Common myeloid progenitor, CD34-positive (primary cell): ENCODE data around the gene SFRP5.
A peak's percentile ranks its signal among the peaks of the same experiment; 100 is the strongest.

Experiments used
- CTCF ChIA-PET: fragments of 350-600 bp; sonication (Branson Sonifier 250); formaldehyde crosslinking; loops from one replicate; lab custom pipeline; 2021; ENCODE audit warnings: antibody characterized with exemption; lab: Charles Lee
- POLR2A ChIA-PET: fragments of 350-600 bp; sonication (Branson Sonifier 250); formaldehyde crosslinking; loops from one replicate; lab custom pipeline; 2021; ENCODE audit warnings: antibody characterized with exemption; lab: Charles Lee
- DNase-seq, 3 donors: peaks; one replicate each; pipeline versions ENCODE4 v3.0.0 to v3.0.0-alpha.2; 2013
- H3K27ac ChIP-seq, 2 experiments: 1 replicate in 1 of 2; 2 replicates in 1 of 2; pipeline ENCODE4 v1.7.0; 2013; ENCODE audit warnings: inconsistent platforms in 2 of 2, low read length in 2 of 2, mild to moderate bottlenecking in 2 of 2, low read depth in 1 of 2, moderate library complexity in 1 of 2; ENCODE audit not compliant: severe bottlenecking in 2 of 2, insufficient read depth in 1 of 2, poor library complexity in 1 of 2
- H3K27me3 ChIP-seq, 5 experiments: replicated peaks in 2 of 5; 1 replicate in 3 of 5; 2 replicates in 2 of 5; pipeline versions ENCODE4 v1.6.1 to v1.7.0; 2013; ENCODE audit warnings: low read length in 4 of 5, mild to moderate bottlenecking in 2 of 5, moderate library complexity in 2 of 5, inconsistent platforms in 1 of 5; ENCODE audit not compliant: insufficient read depth in 5 of 5, control insufficient read depth in 4 of 5
- H3K36me3 ChIP-seq, 4 experiments: 1 replicate in 2 of 4; 2 replicates in 2 of 4; pipeline versions ENCODE4 v1.6.1 to v1.7.0; 2013; ENCODE audit warnings: low read length in 3 of 4, control low read depth in 1 of 4, mild to moderate bottlenecking in 1 of 4; ENCODE audit not compliant: control insufficient read depth in 4 of 4, insufficient read depth in 4 of 4
- H3K4me1 ChIP-seq, 4 experiments: 1 replicate in 3 of 4; 2 replicates in 1 of 4; pipeline versions ENCODE4 v1.6.1 to v1.7.1; 2013; ENCODE audit warnings: low read length in 3 of 4, mild to moderate bottlenecking in 3 of 4, control low read depth in 1 of 4, inconsistent platforms in 1 of 4, moderate library complexity in 1 of 4; ENCODE audit not compliant: control insufficient read depth in 4 of 4, insufficient read depth in 4 of 4; ENCODE audit errors: control extremely low read depth in 1 of 4
- H3K4me3 ChIP-seq, 7 experiments: 1 replicate in 4 of 7; 2 replicates in 3 of 7; pipeline versions ENCODE4 v1.5.1 to v1.7.0; 2013; ENCODE audit warnings: mild to moderate bottlenecking in 7 of 7, low read length in 6 of 7, moderate library complexity in 6 of 7, inconsistent platforms in 2 of 7, low read depth in 2 of 7, control low read depth in 1 of 7; ENCODE audit not compliant: insufficient read depth in 4 of 7, control insufficient read depth in 1 of 7; ENCODE audit errors: extremely low read depth in 1 of 7
- H3K9me3 ChIP-seq, 5 experiments: 1 replicate in 4 of 5; 2 replicates in 1 of 5; pipeline versions ENCODE4 v1.6.1 to v1.7.1; 2013; ENCODE audit warnings: low read length in 4 of 5, mild to moderate bottlenecking in 2 of 5, inconsistent platforms in 1 of 5, low read depth in 1 of 5, moderate library complexity in 1 of 5; ENCODE audit not compliant: control insufficient read depth in 4 of 5, insufficient read depth in 2 of 5; ENCODE audit errors: control extremely low read depth in 1 of 5
- WGBS: methylation state at CpG from one replicate; pipeline ENCODE4 v1.1.5; 2013; ENCODE audit not compliant: insufficient coverage; 5-methylcytosine and 5-hydroxymethylcytosine counted together

SFRP5 gene

GRCh38 chr10:97798958-97799610 lies 27.3 kb upstream of the SFRP5 start:
- Histone ChIP-seq H3K4me1 (peaks cover 0 to 5% (median 2%) of the 10 kb centered on the region in 4 experiments), H3K9me3 (peaks cover 0 to 12% (median 3%) of the 10 kb centered on the region in 5 experiments), H3K27me3 (peaks cover 0 to 30% (median 7%) of the 10 kb centered on the region in 5 experiments), H3K27ac (no peak overlapping the region), H3K36me3 (no peaks in the 10 kb centered on the region), H3K4me3 (no peak overlapping the region)
- POLR2A ChIA-PET: no interaction called here
- CTCF ChIA-PET: interaction anchor here (1.0 to 1.3 kb wide), 2 partner anchors 33 to 248 kb away, joined by 3 read pairs; no protein-coding TSS in a partner anchor
- no CpG with 5 or more reads among the region's 1 CpG for WGBS
- no peak for DNase-seq

- H3K36me3 ChIP-seq: no peaks in the 10 kb centered on the region
- CTCF ChIA-PET: interaction anchor here (0.9 to 9.9 kb wide), 2 partner anchors 25 to 75 kb away, joined by 3 to 114 read pairs; partner anchors contain the start of gene SFRP5
- peaks cover 0 to 12% (median 3%) of the 10 kb centered on the region in 5 experiments for H3K9me3 ChIP-seq
- 31% methylated on average over 3 of the region's 3 CpGs for WGBS
- H3K27me3 ChIP-seq: peaks cover 0 to 30% (median 7%) of the 10 kb centered on the region in 5 experiments
- no peak for DNase-seq
- H3K4me3 ChIP-seq: no peak overlapping the region
- POLR2A ChIA-PET: no interaction called here
- H3K27ac ChIP-seq: no peak overlapping the region
- H3K4me1 ChIP-seq: peaks cover 0 to 5% (median 2%) of the 10 kb centered on the region in 4 experiments
Measured at GRCh38 chr10:97796651-97797050, 24.9 kb upstream of the SFRP5 start.

- CTCF ChIA-PET: interaction anchor here (1.6 to 9.9 kb wide), 2 partner anchors 22 to 75 kb away, joined by 4 to 114 read pairs; no protein-coding TSS in a partner anchor
- no peak overlapping the region for H3K27ac ChIP-seq
- peaks cover 0 to 24% (median 5%) of the 10 kb centered on the region in 5 experiments for H3K27me3 ChIP-seq
- no peak overlapping the region for H3K4me3 ChIP-seq
- WGBS: 100% methylated on average over 2 of the region's 4 CpGs
- DNase-seq: no peak
- H3K36me3 ChIP-seq: no peaks in the 10 kb centered on the region
- peaks cover 0 to 12% (median 3%) of the 10 kb centered on the region in 5 experiments for H3K9me3 ChIP-seq
- H3K4me1 ChIP-seq: peaks cover 0 to 5% (median 2%) of the 10 kb centered on the region in 4 experiments
- POLR2A ChIA-PET: no interaction called here
Measured at GRCh38 chr10:97795886-97796285, 24.1 kb upstream of the SFRP5 start.

- 24% methylated on average over 12 of the region's 13 CpGs for WGBS
- CTCF ChIA-PET: interaction anchor here (0.6 to 9.9 kb wide), 21 partner anchors 9 to 123 kb away, joined by 3 to 114 read pairs (median 5); partner anchors contain the start of genes GOLGA7B and SFRP5
- POLR2A ChIA-PET: no interaction called here
Measured at GRCh38 chr10:97791824-97792721, 20.3 kb upstream of the SFRP5 start.

GRCh38 chr10:97789770-97790397 lies 18.1 kb upstream of the SFRP5 start:
- POLR2A ChIA-PET: no interaction called here
- CTCF ChIA-PET: interaction anchor here (0.8 to 9.9 kb wide), 6 partner anchors 11 to 118 kb away, joined by 3 to 114 read pairs (median 4); no protein-coding TSS in a partner anchor
- Histone ChIP-seq H3K9me3 (no peaks in the 10 kb centered on the region), H3K27me3 (peaks cover 0 to 3% (median 0%) of the 10 kb centered on the region in 5 experiments), H3K4me1 (peaks cover 0 to 11% (median 8%) of the 10 kb centered on the region in 4 experiments), H3K4me3 (no peak overlapping the region), H3K27ac (no peak overlapping the region), H3K36me3 (no peaks in the 10 kb centered on the region)
- WGBS: 93% methylated on average over 6 of the region's 6 CpGs
- no peak for DNase-seq

More at GRCh38 chr10:97791824-97792721, 20.3 kb upstream of the SFRP5 start:
- peak; percentile 33 to 67 (median 53) for DNase-seq
- Histone ChIP-seq H3K4me3 (no peak overlapping the region), H3K4me1 (peaks cover 0 to 14% (median 10%) of the 10 kb centered on the region in 4 experiments), H3K36me3 (no peaks in the 10 kb centered on the region), H3K27me3 (peaks cover 0 to 10% (median 2%) of the 10 kb centered on the region in 5 experiments), H3K27ac (no peak overlapping the region), H3K9me3 (no peaks in the 10 kb centered on the region)

- Histone ChIP-seq H3K27ac (no peak overlapping the region), H3K4me1 (peaks cover 0 to 11% (median 8%) of the 10 kb centered on the region in 4 experiments), H3K27me3 (peaks cover 0 to 3% (median 0%) of the 10 kb centered on the region in 5 experiments), H3K9me3 (no peaks in the 10 kb centered on the region), H3K4me3 (peak overlapping the region in 3 of 7 experiments; percentile 43 to 50 (median 46)), H3K36me3 (no peaks in the 10 kb centered on the region)
- 19% methylated on average over 10 of the region's 22 CpGs for WGBS
- peak; percentile 70 to 83 (median 75) for DNase-seq
- ChIA-PET POLR2A (interaction anchor here (0.7 kb wide), 1 partner anchor 80 kb away, joined by 6 read pairs; no protein-coding TSS in a partner anchor), CTCF (interaction anchor here (0.8 to 9.9 kb wide), 5 partner anchors 8 to 82 kb away, joined by 3 to 114 read pairs (median 3); no protein-coding TSS in a partner anchor)
Measured at GRCh38 chr10:97788552-97789442, 17.0 kb upstream of the SFRP5 start.
